Neutrophil (primary cell): ENCODE measurements around the gene ST8SIA6.

ENCODE experiments used
- H3K27ac ChIP-seq: fragments of 200-600 bp; sonication (generic); 2 replicates; pipeline ENCODE4 v1.5.1; 2016; ENCODE audit warnings: mild to moderate bottlenecking, moderate library complexity
- H3K27me3 ChIP-seq: fragments of 200-600 bp; sonication (generic); 2 replicates; pipeline ENCODE4 v1.6.0; 2016; ENCODE audit warnings: mild to moderate bottlenecking
- H3K36me3 ChIP-seq: fragments of 200-600 bp; sonication (generic); 2 replicates; pipeline ENCODE4 v1.5.1; 2017
- H3K4me1 ChIP-seq, 2 experiments: fragments of 200-600 bp in 1 of 2; sonication (generic) in 1 of 2; 1 replicate in 1 of 2; 2 replicates in 1 of 2; pipeline versions ENCODE4 v1.5.1 to v1.6.1; 2013 to 2016; ENCODE audit warnings: low read depth in 1 of 2, low read length in 1 of 2, mild to moderate bottlenecking in 1 of 2, moderate library complexity in 1 of 2; ENCODE audit not compliant: control insufficient read depth in 1 of 2, insufficient read depth in 1 of 2
- H3K4me3 ChIP-seq, 2 experiments: fragments of 200-600 bp in 1 of 2; sonication (generic) in 1 of 2; 1 replicate in 1 of 2; 2 replicates in 1 of 2; pipeline ENCODE4 v1.5.1; 2013 to 2016; ENCODE audit warnings: low read depth in 1 of 2, low read length in 1 of 2, mild to moderate bottlenecking in 1 of 2, moderate library complexity in 1 of 2
- H3K9me3 ChIP-seq: fragments of 200-600 bp; sonication (generic); 2 replicates; pipeline ENCODE4 v1.5.1; 2016
- TF ChIP-seq, protein P1 (sequence below): fragments of 200-600 bp; sonication (generic); IDR thresholded peaks from 2 replicates; pipeline ENCODE4 v1.5.1; 2016; ENCODE audit warnings: antibody characterized with exemption

The ST8SIA6 gene

DNA sequence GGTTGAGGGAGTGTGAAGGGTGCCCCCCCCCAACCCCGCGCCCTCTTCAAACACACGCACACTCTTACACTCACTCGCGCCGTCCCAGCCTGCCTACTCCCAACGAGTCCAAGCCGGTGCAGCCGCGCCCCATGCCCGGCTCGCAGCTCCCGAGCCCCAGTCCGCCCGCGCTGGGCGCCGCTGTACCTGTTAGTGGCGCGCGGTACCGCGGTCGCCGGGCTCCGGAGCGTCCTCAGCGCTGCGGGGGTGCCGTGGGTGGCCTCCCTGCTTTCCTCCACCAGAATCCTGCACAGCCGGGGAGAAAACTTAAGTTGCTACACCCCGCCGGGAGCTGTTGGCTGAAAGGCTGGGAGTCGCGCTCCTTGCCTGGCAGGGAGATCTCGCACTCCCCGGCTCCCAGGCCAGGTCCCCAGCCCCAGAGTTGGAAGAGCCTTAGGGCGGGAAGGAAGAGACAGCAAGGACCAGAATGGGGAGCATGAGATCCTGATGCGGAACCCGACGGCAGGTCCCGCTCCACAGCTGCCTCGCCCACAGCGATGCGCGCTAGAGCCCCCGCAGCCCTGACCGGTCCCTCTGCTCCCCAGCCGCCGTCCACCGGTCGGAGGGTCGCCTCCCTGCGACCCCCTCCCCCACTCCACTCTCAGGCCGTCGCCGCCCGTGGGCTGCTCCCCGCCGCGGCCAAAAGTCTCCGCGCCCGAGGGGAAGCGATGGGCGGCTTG lies 863 bp downstream of the ST8SIA6 start:
- TF ChIP-seq, protein P1, sequence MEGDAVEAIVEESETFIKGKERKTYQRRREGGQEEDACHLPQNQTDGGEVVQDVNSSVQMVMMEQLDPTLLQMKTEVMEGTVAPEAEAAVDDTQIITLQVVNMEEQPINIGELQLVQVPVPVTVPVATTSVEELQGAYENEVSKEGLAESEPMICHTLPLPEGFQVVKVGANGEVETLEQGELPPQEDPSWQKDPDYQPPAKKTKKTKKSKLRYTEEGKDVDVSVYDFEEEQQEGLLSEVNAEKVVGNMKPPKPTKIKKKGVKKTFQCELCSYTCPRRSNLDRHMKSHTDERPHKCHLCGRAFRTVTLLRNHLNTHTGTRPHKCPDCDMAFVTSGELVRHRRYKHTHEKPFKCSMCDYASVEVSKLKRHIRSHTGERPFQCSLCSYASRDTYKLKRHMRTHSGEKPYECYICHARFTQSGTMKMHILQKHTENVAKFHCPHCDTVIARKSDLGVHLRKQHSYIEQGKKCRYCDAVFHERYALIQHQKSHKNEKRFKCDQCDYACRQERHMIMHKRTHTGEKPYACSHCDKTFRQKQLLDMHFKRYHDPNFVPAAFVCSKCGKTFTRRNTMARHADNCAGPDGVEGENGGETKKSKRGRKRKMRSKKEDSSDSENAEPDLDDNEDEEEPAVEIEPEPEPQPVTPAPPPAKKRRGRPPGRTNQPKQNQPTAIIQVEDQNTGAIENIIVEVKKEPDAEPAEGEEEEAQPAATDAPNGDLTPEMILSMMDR, result no peak
- Histone ChIP-seq H3K9me3 (peaks cover under 1% of the 10 kb centered on the region), H3K4me1 (peaks cover 3 to 13% of the 10 kb centered on the region in 2 experiments), H3K4me3 (peak overlapping the region in 1 of 2 experiments; percentile 11), H3K27ac (no peak overlapping the region), H3K36me3 (no peaks in the 10 kb centered on the region), H3K27me3 (peaks cover 74% of the 10 kb centered on the region)

DNA sequence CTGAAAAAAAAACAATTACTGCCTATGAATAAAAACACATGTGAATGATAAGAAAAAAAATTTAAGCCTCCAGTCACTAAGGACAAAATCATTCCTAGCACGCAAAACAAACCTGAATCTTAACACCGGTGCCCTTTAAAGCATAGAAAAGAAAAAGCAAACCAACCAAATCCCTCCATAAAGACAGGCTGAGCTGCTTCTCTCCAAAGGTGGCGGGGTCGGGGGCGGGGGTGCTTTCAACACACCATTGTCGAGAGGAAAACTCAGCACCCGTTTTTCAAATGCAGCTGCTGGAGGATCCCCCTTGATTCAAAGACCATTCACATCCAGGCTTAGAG lies 1.4 kb downstream of the ST8SIA6 start:
- Histone ChIP-seq H3K27me3 (peaks cover 74% of the 10 kb centered on the region), H3K9me3 (peaks cover 5% of the 10 kb centered on the region), H3K4me1 (peaks cover 3 to 13% of the 10 kb centered on the region in 2 experiments), H3K4me3 (no peak overlapping the region), H3K36me3 (no peaks in the 10 kb centered on the region), H3K27ac (no peak overlapping the region)
- TF ChIP-seq, protein P1, result no peak

- peaks cover 8% of the 10 kb centered on the region for H3K9me3 ChIP-seq
- H3K36me3 ChIP-seq, result no peaks in the 10 kb centered on the region
- H3K27me3 ChIP-seq, result peaks cover 72% of the 10 kb centered on the region
- TF ChIP-seq, protein P1, result no peak
- peaks cover 3 to 13% of the 10 kb centered on the region in 2 experiments for H3K4me1 ChIP-seq
- no peak overlapping the region for H3K4me3 ChIP-seq
- no peak overlapping the region for H3K27ac ChIP-seq
These were observed 2.1 kb downstream of the ST8SIA6 start for GRCh38 chr10:17452060-17452841.

- Histone ChIP-seq H3K4me3 (no peak overlapping the region), H3K27me3 (peaks cover 55% of the 10 kb centered on the region), H3K4me1 (peaks cover 3 to 13% of the 10 kb centered on the region in 2 experiments), H3K9me3 (peaks cover 8% of the 10 kb centered on the region), H3K27ac (no peak overlapping the region), H3K36me3 (no peaks in the 10 kb centered on the region)
- TF ChIP-seq, protein P1, result no peak
These were observed 4.4 kb downstream of the ST8SIA6 start for GRCh38 chr10:17450024-17450423.

- H3K27ac ChIP-seq, result no peak overlapping the region
These were observed 8.9 kb downstream of the ST8SIA6 start for GRCh38 chr10:17445400-17445998.

More at GRCh38 chr10:17445400-17445998, 8.9 kb downstream of the ST8SIA6 start:
- TF ChIP-seq, protein P1, result no peak
- Histone ChIP-seq H3K9me3 (peaks cover 8% of the 10 kb centered on the region), H3K27me3 (peaks cover 32% of the 10 kb centered on the region), H3K4me3 (no peak overlapping the region), H3K4me1 (no peaks in the 10 kb centered on the region), H3K36me3 (no peaks in the 10 kb centered on the region)
